ENCODE data around the gene AUTS2. TPM values are rescaled to one million over a fixed set of nuclear protein-coding genes. Genes with fewer than 3 reads are reported as not detected.
A peak's percentile ranks its signal among the peaks of the same experiment; 100 is the strongest.

The AUTS2 gene
- total RNA-seq, 2 donors from 2014 or later: 2.9 to 7.9 TPM

GRCh38 chr7:70579397-70580097 is 981.3 kb downstream of the AUTS2 start:
- Mint-ChIP-seq H3K36me3 (ENCODE audit: insufficient read depth in 2 of 2) (no peaks in the 10 kb centered on the region), H3K27ac (no peak overlapping the region), H3K9me3 (no peaks in the 10 kb centered on the region), H3K27me3 (ENCODE audit: low read depth) (no peaks in the 10 kb centered on the region), H3K4me1 (ENCODE audit: low read depth) (no peaks in the 10 kb centered on the region), H3K4me3 (no peak overlapping the region)
- ATAC-seq (replicated peaks in 1 of 2): no peak
- DNase-seq: no peak

- Mint-ChIP-seq H3K36me3 (ENCODE audit: insufficient read depth in 2 of 2) (no peaks in the 10 kb centered on the region), H3K4me3 (no peak overlapping the region), H3K27me3 (ENCODE audit: low read depth) (no peaks in the 10 kb centered on the region), H3K27ac (no peak overlapping the region), H3K9me3 (no peaks in the 10 kb centered on the region), H3K4me1 (ENCODE audit: low read depth) (no peaks in the 10 kb centered on the region)
- DNase-seq (no peak), ATAC-seq (replicated peaks in 1 of 2) (no peak)
Observed at GRCh38 chr7:70580161-70580560, 981.9 kb downstream of the AUTS2 start.

- Mint-ChIP-seq H3K27me3 (ENCODE audit: low read depth) (no peaks in the 10 kb centered on the region), H3K9me3 (no peaks in the 10 kb centered on the region), H3K36me3 (ENCODE audit: insufficient read depth in 2 of 2) (no peaks in the 10 kb centered on the region), H3K4me1 (ENCODE audit: low read depth) (no peaks in the 10 kb centered on the region), H3K27ac (no peak overlapping the region), H3K4me3 (no peak overlapping the region)
- ATAC-seq (replicated peaks in 1 of 2) (no peak), DNase-seq (no peak)
Observed at GRCh38 chr7:70582927-70583895, 984.9 kb downstream of the AUTS2 start.

GRCh38 chr7:70583965-70584883 is 985.9 kb downstream of the AUTS2 start:
- H3K4me3 Mint-ChIP-seq: no peak overlapping the region
- H3K27me3 Mint-ChIP-seq (ENCODE audit: low read depth): no peaks in the 10 kb centered on the region
- H3K4me1 Mint-ChIP-seq (ENCODE audit: low read depth): no peaks in the 10 kb centered on the region
- no peaks in the 10 kb centered on the region for H3K9me3 Mint-ChIP-seq
- ATAC-seq (replicated peaks in 1 of 2): no peak
- no peak for DNase-seq
- H3K36me3 Mint-ChIP-seq (ENCODE audit: insufficient read depth in 2 of 2): no peaks in the 10 kb centered on the region
- H3K27ac Mint-ChIP-seq: no peak overlapping the region

- no peaks in the 10 kb centered on the region for H3K4me1 Mint-ChIP-seq (ENCODE audit: low read depth)
- ATAC-seq (replicated peaks in 1 of 2) (no peak), DNase-seq (peak in 1 of 2 donors; percentile 1)
- no peaks in the 10 kb centered on the region for H3K27me3 Mint-ChIP-seq (ENCODE audit: low read depth)
- H3K4me3 Mint-ChIP-seq: no peak overlapping the region
- H3K27ac Mint-ChIP-seq: no peak overlapping the region
- no peaks in the 10 kb centered on the region for H3K36me3 Mint-ChIP-seq (ENCODE audit: insufficient read depth in 2 of 2)
- H3K9me3 Mint-ChIP-seq: no peaks in the 10 kb centered on the region
Observed at GRCh38 chr7:70585071-70585470, 986.8 kb downstream of the AUTS2 start.

GRCh38 chr7:70586822-70587221 is 988.5 kb downstream of the AUTS2 start:
- no peak overlapping the region for H3K27ac Mint-ChIP-seq
- H3K4me1 Mint-ChIP-seq (ENCODE audit: low read depth): no peaks in the 10 kb centered on the region
- H3K27me3 Mint-ChIP-seq (ENCODE audit: low read depth): no peaks in the 10 kb centered on the region
- H3K36me3 Mint-ChIP-seq (ENCODE audit: insufficient read depth in 2 of 2): no peaks in the 10 kb centered on the region
- ATAC-seq (replicated peaks in 1 of 2) (no peak), DNase-seq (no peak)
- H3K4me3 Mint-ChIP-seq: no peak overlapping the region
- no peaks in the 10 kb centered on the region for H3K9me3 Mint-ChIP-seq

GRCh38 chr7:70587739-70588138 is 989.5 kb downstream of the AUTS2 start:
- DNase-seq (no peak), ATAC-seq (replicated peaks in 1 of 2) (no peak)
- Mint-ChIP-seq H3K36me3 (ENCODE audit: insufficient read depth in 2 of 2) (no peaks in the 10 kb centered on the region), H3K4me3 (no peak overlapping the region), H3K27ac (no peak overlapping the region), H3K9me3 (no peaks in the 10 kb centered on the region), H3K27me3 (ENCODE audit: low read depth) (no peaks in the 10 kb centered on the region), H3K4me1 (ENCODE audit: low read depth) (no peaks in the 10 kb centered on the region)

- no peaks in the 10 kb centered on the region for H3K36me3 Mint-ChIP-seq (ENCODE audit: insufficient read depth in 2 of 2)
- DNase-seq (no peak), ATAC-seq (replicated peaks in 1 of 2) (no peak)
- no peaks in the 10 kb centered on the region for H3K9me3 Mint-ChIP-seq
- no peak overlapping the region for H3K27ac Mint-ChIP-seq
- H3K4me1 Mint-ChIP-seq (ENCODE audit: low read depth): no peaks in the 10 kb centered on the region
- no peak overlapping the region for H3K4me3 Mint-ChIP-seq
- no peaks in the 10 kb centered on the region for H3K27me3 Mint-ChIP-seq (ENCODE audit: low read depth)
Observed at GRCh38 chr7:70588191-70588921, 990.1 kb downstream of the AUTS2 start.

GRCh38 chr7:70589010-70589409 is 990.7 kb downstream of the AUTS2 start:
- no peaks in the 10 kb centered on the region for H3K27me3 Mint-ChIP-seq (ENCODE audit: low read depth)
- DNase-seq (no peak), ATAC-seq (replicated peaks in 1 of 2) (no peak)
- no peak overlapping the region for H3K4me3 Mint-ChIP-seq
- no peaks in the 10 kb centered on the region for H3K9me3 Mint-ChIP-seq
- H3K4me1 Mint-ChIP-seq (ENCODE audit: low read depth): no peaks in the 10 kb centered on the region
- no peaks in the 10 kb centered on the region for H3K36me3 Mint-ChIP-seq (ENCODE audit: insufficient read depth in 2 of 2)
- no peak overlapping the region for H3K27ac Mint-ChIP-seq

- H3K4me1 Mint-ChIP-seq (ENCODE audit: low read depth): no peaks in the 10 kb centered on the region
- no peak for ATAC-seq (replicated peaks in 1 of 2)
Observed at GRCh38 chr7:70589590-70589989, 991.3 kb downstream of the AUTS2 start.

GRCh38 chr7:70590126-70590854 is 992.0 kb downstream of the AUTS2 start:
- H3K27ac Mint-ChIP-seq: no peak overlapping the region
- no peak for DNase-seq
- H3K36me3 Mint-ChIP-seq (ENCODE audit: insufficient read depth in 2 of 2): no peaks in the 10 kb centered on the region
- no peak overlapping the region for H3K4me3 Mint-ChIP-seq
- peaks cover 7% of the 10 kb centered on the region for H3K27me3 Mint-ChIP-seq (ENCODE audit: low read depth)
- no peaks in the 10 kb centered on the region for H3K4me1 Mint-ChIP-seq (ENCODE audit: low read depth)
- no peaks in the 10 kb centered on the region for H3K9me3 Mint-ChIP-seq
- no peak for ATAC-seq (replicated peaks in 1 of 2)

More at GRCh38 chr7:70589590-70589989, 991.3 kb downstream of the AUTS2 start:
- no peak overlapping the region for H3K4me3 Mint-ChIP-seq
- no peak for DNase-seq
- H3K9me3 Mint-ChIP-seq: no peaks in the 10 kb centered on the region
- H3K27me3 Mint-ChIP-seq (ENCODE audit: low read depth): peaks cover 4% of the 10 kb centered on the region
- no peak overlapping the region for H3K27ac Mint-ChIP-seq
- no peaks in the 10 kb centered on the region for H3K36me3 Mint-ChIP-seq (ENCODE audit: insufficient read depth in 2 of 2)

- no peak for ATAC-seq (replicated peaks in 1 of 2)
- no peak for DNase-seq
- peaks cover 9% of the 10 kb centered on the region for H3K27me3 Mint-ChIP-seq (ENCODE audit: low read depth)
- no peak overlapping the region for H3K4me3 Mint-ChIP-seq
- no peaks in the 10 kb centered on the region for H3K4me1 Mint-ChIP-seq (ENCODE audit: low read depth)
- no peaks in the 10 kb centered on the region for H3K36me3 Mint-ChIP-seq (ENCODE audit: insufficient read depth in 2 of 2)
- H3K9me3 Mint-ChIP-seq: no peaks in the 10 kb centered on the region
- no peak overlapping the region for H3K27ac Mint-ChIP-seq
Observed at GRCh38 chr7:70591643-70592042, 993.4 kb downstream of the AUTS2 start.

Data from activated T-cell treated with anti-CD3 and anti-CD28 coated beads, Interleukin-2, amount 50 U/mL, for 72 hours (primary cell).